ENCODE results near the gene GRPEL2.

GRPEL2 gene

DNA sequence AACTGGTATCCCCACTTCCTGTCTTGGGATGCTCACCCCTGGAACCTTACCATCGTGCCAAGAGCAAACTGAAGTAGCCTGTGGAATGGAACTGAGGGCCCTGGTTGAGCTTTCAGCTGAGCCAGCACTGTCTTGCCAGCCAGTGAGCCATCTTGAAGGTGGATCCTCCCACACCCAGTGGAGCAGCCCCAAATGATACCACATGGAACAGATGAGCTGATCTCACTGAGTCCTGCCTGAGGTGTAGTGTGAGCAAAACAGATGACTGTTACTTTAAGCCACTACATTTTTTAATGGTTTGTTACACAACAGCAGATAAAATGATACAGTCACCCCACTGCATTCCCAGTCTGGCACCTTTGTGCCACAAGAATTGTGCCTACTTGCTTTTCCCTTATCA is 10.4 kb downstream of the GRPEL2 start:
- TF ChIP-seq, protein P1, sequence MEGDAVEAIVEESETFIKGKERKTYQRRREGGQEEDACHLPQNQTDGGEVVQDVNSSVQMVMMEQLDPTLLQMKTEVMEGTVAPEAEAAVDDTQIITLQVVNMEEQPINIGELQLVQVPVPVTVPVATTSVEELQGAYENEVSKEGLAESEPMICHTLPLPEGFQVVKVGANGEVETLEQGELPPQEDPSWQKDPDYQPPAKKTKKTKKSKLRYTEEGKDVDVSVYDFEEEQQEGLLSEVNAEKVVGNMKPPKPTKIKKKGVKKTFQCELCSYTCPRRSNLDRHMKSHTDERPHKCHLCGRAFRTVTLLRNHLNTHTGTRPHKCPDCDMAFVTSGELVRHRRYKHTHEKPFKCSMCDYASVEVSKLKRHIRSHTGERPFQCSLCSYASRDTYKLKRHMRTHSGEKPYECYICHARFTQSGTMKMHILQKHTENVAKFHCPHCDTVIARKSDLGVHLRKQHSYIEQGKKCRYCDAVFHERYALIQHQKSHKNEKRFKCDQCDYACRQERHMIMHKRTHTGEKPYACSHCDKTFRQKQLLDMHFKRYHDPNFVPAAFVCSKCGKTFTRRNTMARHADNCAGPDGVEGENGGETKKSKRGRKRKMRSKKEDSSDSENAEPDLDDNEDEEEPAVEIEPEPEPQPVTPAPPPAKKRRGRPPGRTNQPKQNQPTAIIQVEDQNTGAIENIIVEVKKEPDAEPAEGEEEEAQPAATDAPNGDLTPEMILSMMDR (IDR thresholded peaks at IDR 0.05; ENCODE audit: insufficient read depth, low read depth, low read length, missing control alignments), result no peak
- no peak overlapping the region for H3K4me3 ChIP-seq (ENCODE audit: low read depth, low read length)
- no peak for DNase-seq (ENCODE audit: low read depth)

DNA sequence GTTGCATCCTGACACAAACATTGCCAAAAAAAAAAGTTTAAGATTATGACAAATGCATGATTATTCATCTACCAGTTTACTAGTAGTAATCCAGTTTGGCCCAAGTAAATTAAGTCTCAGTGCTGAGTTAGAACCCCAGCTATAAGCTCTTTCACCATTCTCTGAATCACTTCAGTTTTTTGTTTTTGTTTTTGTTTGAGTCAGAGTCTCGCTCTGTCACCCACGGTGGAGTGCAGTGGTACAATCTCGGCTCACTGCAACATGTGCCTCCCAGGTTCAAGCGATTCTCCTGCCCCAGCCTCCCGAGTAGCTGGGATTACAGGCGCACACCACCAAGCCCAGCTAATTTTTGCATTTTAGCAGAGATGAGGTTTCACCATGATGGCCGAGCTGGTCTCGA is 11.1 kb downstream of the GRPEL2 start:
- TF ChIP-seq, protein P1 (IDR thresholded peaks at IDR 0.05; ENCODE audit: insufficient read depth, low read depth, low read length, missing control alignments), result no peak
- peak; percentile 14 for DNase-seq (ENCODE audit: low read depth)
- H3K4me3 ChIP-seq (ENCODE audit: low read depth, low read length), result no peak overlapping the region

DNA sequence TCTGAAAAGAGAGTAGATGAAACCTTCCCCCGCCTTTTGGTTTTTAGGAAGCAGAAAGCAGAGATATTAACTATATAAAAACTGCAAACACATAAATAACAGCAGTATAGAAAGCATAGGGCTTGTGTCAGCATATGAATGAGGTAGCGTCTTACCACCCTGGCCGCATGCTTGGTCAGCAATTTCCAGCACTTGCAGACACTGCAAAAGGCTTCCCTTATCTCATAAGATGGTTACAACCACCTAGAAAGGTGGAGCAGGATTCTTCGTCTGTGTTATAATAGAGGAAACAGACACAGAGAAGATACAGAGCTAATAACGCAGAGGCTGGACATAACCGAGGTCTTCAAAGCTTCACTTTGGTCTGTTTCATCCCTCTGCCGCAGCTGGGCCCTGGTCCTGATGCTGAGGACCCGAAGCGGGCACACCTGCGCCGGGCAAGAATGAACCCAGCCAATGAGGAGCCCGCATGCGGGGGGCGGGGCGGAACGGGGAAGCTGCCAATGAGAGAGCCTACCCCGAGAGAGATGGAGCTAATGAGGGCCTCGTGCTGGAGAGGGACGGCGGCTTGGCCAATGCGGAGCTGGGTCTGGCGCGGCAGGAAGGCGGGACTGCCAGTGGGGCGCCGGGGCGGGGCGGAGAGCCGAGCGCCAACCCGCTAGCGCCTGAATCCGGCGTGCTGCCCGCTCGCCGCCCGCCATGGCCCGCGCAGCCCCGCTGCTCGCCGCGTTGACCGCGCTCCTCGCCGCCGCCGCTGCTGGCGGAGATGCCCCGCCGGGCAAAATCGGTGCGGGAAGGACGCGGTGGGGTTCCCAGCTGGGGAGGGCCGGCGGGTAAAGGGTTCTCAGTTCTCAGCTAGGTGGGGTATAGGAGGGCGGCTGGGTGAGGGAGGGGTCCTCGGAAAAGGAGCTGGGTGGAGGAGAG is 12.3 kb downstream of the GRPEL2 start, which contains the start of gene PCYOX1L:
TSS of gene PCYOX1L (plus strand) at position 677 of the 924 bp plus-strand sequence. CDS start at position 700, 23 bp downstream.
- TF ChIP-seq, protein P1 (IDR thresholded peaks at IDR 0.05; ENCODE audit: insufficient read depth, low read depth, low read length, missing control alignments), result no peak
- peak within 1 kb of the TSS; percentile 83 for H3K4me3 ChIP-seq (ENCODE audit: low read depth, low read length)
- DNase-seq (ENCODE audit: low read depth), result peak; percentile 97

DNA sequence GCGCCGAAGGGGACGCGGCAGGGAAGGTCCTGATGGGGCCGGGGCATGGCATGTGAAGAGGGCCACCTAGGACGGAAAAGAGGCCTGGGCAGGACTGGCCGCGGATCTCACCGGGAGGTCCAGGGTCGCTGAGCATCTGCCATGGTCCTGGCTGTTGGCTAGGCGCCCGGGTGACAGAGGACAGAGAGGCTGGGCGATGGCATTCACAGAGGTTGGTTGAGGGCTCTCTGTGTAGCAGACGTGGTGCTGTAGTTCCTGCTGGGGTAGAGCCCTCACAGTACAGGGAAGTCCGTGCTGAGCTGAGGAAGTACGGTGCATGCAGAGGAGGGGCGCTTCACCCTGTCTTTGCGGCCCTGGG is 13.0 kb downstream of the GRPEL2 start:
- peak; percentile 41 for DNase-seq (ENCODE audit: low read depth)

DNA sequence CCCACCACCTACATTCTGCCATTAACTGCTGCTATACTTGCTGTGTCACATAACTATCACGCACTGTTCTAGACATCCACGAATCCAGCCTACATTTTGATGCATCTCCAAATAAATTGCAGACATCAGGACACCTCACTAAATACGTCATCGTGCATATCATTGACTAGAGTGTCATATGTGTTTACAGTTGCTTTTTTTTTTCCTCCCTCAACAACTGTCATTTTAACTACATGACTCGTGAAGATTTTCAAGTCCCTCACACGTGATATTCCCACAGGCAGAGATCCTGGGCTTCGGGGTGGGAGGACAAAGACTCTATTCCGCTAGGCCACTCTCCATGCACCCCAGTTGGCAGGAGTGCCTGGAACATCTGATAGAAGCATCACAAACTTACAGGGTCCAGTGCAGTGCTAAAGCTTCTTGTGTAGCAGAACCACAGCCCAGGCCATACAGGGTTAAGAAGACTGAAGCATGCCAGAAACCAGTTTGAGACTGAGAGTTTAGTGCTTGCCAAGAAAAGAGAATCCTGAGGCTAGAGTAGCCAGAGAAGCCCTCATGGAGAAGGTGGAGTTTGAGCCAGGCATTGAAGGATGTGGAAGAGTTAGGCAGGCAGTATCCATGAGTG is 13.7 kb downstream of the GRPEL2 start:
- DNase-seq (ENCODE audit: low read depth), result no peak
- TF ChIP-seq, protein P1 (IDR thresholded peaks at IDR 0.05; ENCODE audit: insufficient read depth, low read depth, low read length, missing control alignments), result no peak
- H3K4me3 ChIP-seq (ENCODE audit: low read depth, low read length), result peak overlapping the region; percentile 83; the same call in 1 of the 2 replicates

More for the DNA sequence above, 13.0 kb downstream of the GRPEL2 start:
- peak overlapping the region; percentile 83 for H3K4me3 ChIP-seq (ENCODE audit: low read depth, low read length)
- TF ChIP-seq, protein P1 (IDR thresholded peaks at IDR 0.05; ENCODE audit: insufficient read depth, low read depth, low read length, missing control alignments), result no peak

DNA sequence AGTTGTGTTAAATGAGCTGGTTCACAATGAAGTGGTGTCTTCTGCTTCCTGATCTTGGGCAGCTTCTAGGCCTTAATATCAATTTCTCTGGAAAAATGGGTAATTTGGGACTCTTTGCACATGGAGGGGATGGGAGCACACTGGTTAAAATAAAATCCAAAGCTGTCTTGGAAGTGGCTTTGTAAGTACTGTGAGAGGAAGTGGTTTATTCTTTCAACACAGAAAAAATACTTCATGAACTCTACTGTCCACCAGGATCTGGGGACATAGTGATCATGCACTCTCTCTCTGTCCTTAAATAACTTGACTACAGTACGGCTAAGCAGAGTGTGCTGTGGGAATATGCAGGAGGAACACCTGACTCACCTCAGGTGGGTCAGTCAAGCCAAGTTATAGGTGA is 15.0 kb downstream of the GRPEL2 start:
- TF ChIP-seq, protein P1 (IDR thresholded peaks at IDR 0.05; ENCODE audit: insufficient read depth, low read depth, low read length, missing control alignments), result no peak
- no peak overlapping the region for H3K4me3 ChIP-seq (ENCODE audit: low read depth, low read length)
- DNase-seq (ENCODE audit: low read depth), result no peak
